K562 (cell line): ENCODE measurements around the gene RASSF1. TPM values are rescaled to one million over a fixed set of nuclear protein-coding genes. Genes with fewer than 3 reads are reported as not detected.

Experiments used
- EGR1 ChIP-seq: fragments of 450-650 bp; conservative IDR thresholded peaks from 2 replicates; pipeline ENCODE4 v1.6.1; 2017; ENCODE audit warnings: mild to moderate bottlenecking
- FUS ChIP-seq: fragments of 200-400 bp; formaldehyde crosslinking; optimal IDR thresholded peaks from 2 replicates; pipeline ENCODE3; 2017; ENCODE audit warnings: low read depth, low read length
- HDAC1 ChIP-seq, 2 experiments: fragments of 450-650 bp; IDR thresholded peaks; 2 replicates each; pipeline ENCODE4 v1.6.1; 2016 to 2017; ENCODE audit warnings: inconsistent platforms in 1 of 2, mild to moderate bottlenecking in 1 of 2, moderate library complexity in 1 of 2
- HNRNPLL ChIP-seq: fragments of 200-400 bp; formaldehyde crosslinking; IDR thresholded peaks from 2 replicates; pipeline ENCODE4 v1.6.1; 2017; ENCODE audit warnings: low read length, low read depth, mild to moderate bottlenecking; ENCODE audit not compliant: poor library complexity, severe bottlenecking
- JUND ChIP-seq, 2 experiments: IDR thresholded peaks; 2 replicates in 1 of 2; 3 replicates in 1 of 2; pipeline ENCODE4 v1.6.1; 2011; ENCODE audit warnings: borderline replicate concordance in 2 of 2, low read depth in 2 of 2, low read length in 2 of 2, improper control_type of control experiment in 1 of 2, missing biosample characterization in 1 of 2, missing genetic modification characterization in 1 of 2, missing genetic modification reagents in 1 of 2
- L3MBTL2 ChIP-seq: fragments of 450-650 bp; IDR thresholded peaks from 2 replicates; pipeline ENCODE4 v1.6.1; 2016; ENCODE audit warnings: mild to moderate bottlenecking, moderate library complexity
- MAZ ChIP-seq, 2 experiments: fragments of 450-650 bp in 1 of 2; sonication (generic) in 1 of 2; formaldehyde crosslinking; IDR thresholded peaks in 1 of 2; conservative IDR thresholded peaks in 1 of 2; 2 replicates each; pipeline versions ENCODE4 v1.4.0 to v1.5.0; 2020; ENCODE audit warnings: mild to moderate bottlenecking in 1 of 2, missing genetic modification reagents in 1 of 2
- MYBL2 ChIP-seq, 2 experiments: fragments of 450-650 bp in 1 of 2; sonication (generic) in 1 of 2; formaldehyde crosslinking in 1 of 2; IDR thresholded peaks; 2 replicates each; pipeline versions ENCODE4 v1.6.1 to v1.8.1; 2017 to 2022; ENCODE audit warnings: borderline replicate concordance in 1 of 2, inconsistent platforms in 1 of 2, low read depth in 1 of 2, mild to moderate bottlenecking in 1 of 2, missing genetic modification reagents in 1 of 2, moderate library complexity in 1 of 2
- MYC ChIP-seq, 2 experiments: fragments of 250-450 bp in 1 of 2; sonication (Bioruptor Pico) in 1 of 2; IDR thresholded peaks; 2 replicates each; pipeline versions ENCODE4 v1.5.1 to v1.6.1; 2012 to 2021; ENCODE audit warnings: low read depth in 2 of 2, borderline replicate concordance in 1 of 2, improper control_type of control experiment in 1 of 2, low read length in 1 of 2, mild to moderate bottlenecking in 1 of 2, moderate library complexity in 1 of 2
- PHF8 ChIP-seq: fragments of 200-600 bp; sonication (generic); IDR thresholded peaks from 2 replicates; pipeline ENCODE4 v1.6.1; 2012; ENCODE audit warnings: mixed run types, mild to moderate bottlenecking, inconsistent platforms, low read length, moderate library complexity, borderline replicate concordance
- SRF ChIP-seq, 2 experiments: fragments of 250-450, 450-650 bp in 1 of 2; sonication (Bioruptor Pico) in 1 of 2; sonication (generic) in 1 of 2; formaldehyde crosslinking; IDR thresholded peaks; 2 replicates each; pipeline versions ENCODE4 v1.5.0 to v1.5.1; 2020 to 2022; ENCODE audit warnings: mild to moderate bottlenecking in 1 of 2, missing genetic modification reagents in 1 of 2
- TBP ChIP-seq: optimal IDR thresholded peaks from 2 replicates; pipeline ENCODE3; 2011; ENCODE audit warnings: low read depth, low read length, improper control_type of control experiment
- polyA plus RNA-seq, 8 experiments: library from polyadenylated mRNA; depleted of rRNA in 4 of 8; stranded (reverse) in 5 of 8; unstranded in 3 of 8; fragments of >200 nt; fragmentation: Nextera tagmentation in 2 of 8; fragmentation: Illumina TruSeq in 1 of 8; extraction: Ambion mirVana in 2 of 8; extraction: Trizol in 1 of 8; gene quantifications; 2 replicates each; pipeline versions ENCODE4 v1.2.1 to v1.2.3, GENCODE V29; 2011 to 2014; ENCODE audit warnings: inconsistent platforms in 1 of 8, missing spikeins in 1 of 8
- total RNA-seq, 7 experiments: library from RNA; depleted of rRNA in 6 of 7; stranded (reverse); fragments of >200 nt in 6 of 7; fragmentation: Illumina TruSeq in 2 of 7; extraction: Trizol in 2 of 7; gene quantifications; 2 replicates each; pipeline versions ENCODE4 v1.2.1 to v1.2.3, GENCODE V29; 2011 to 2021; ENCODE audit warnings: low replicate concordance in 1 of 7
- TF ChIP-seq, protein P1 (sequence below): fragments of 450-650 bp; formaldehyde crosslinking; IDR thresholded peaks from 2 replicates; pipeline ENCODE4 v1.4.0; 2020; ENCODE audit warnings: mild to moderate bottlenecking, moderate library complexity
- TF ChIP-seq, protein P2 (sequence below): fragments of 450-650 bp; IDR thresholded peaks from 2 replicates; pipeline ENCODE4 v1.7.1; 2018; ENCODE audit warnings: mild to moderate bottlenecking, low read depth; ENCODE audit not compliant: partially characterized antibody
- TF ChIP-seq, protein P3 (sequence below): fragments of 450-650 bp; formaldehyde crosslinking; IDR thresholded peaks from 2 replicates; pipeline ENCODE4 v1.4.0; 2022; ENCODE audit warnings: mild to moderate bottlenecking, moderate library complexity
- TF ChIP-seq, protein P4 (sequence below): fragments of 450-650 bp; IDR thresholded peaks from 2 replicates; pipeline ENCODE4 v1.6.1; 2014; ENCODE audit warnings: low read depth, mild to moderate bottlenecking, moderate library complexity, borderline replicate concordance

The RASSF1 gene
- total and polyA plus RNA-seq, 9 of the 15 experiments (the other 6 are each of a cell fraction or from before 2014, with no cell fraction given) = 3.6 to 57.1 (median 24.6) TPM

DNA sequence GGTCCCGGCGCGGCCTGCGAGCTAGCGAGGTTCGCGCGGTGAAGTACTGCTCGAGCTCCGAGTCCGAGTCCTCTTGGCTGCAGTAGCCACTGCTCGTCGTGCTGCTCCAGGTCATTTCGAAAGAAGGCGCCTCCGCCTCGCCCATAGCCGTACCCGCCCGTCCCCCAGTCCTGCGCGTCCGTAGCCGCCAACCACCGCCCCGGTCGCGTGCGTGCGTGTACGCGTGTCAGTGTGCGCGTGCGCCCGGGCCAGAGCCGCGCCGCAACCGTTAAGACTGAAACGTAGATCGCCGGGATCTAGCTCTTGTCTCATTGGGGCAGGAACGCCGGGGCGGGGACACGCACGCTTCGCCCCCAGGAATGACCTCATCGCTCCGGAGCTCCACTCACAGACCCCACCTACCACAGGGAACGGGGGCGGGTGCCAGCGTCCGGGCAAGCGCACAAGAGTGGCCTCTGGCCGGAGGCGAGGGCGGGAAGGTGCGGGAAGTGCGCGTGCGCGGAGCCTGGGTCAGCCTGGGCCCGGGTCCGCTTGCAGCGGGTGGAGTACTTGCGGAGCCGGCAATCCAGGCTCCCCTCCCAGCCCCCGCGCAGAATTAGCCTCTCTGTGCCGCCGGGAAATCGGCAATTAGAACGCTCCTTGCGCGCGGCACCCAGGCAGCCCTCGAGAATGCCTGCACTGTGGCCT, 3.3 kb downstream of the RASSF1 start (continued):
- TF ChIP-seq PHF8 (peak; percentile 64; the same call in 1 of the 2 replicates), TBP (peak; percentile 43), MYC (IDR thresholded peaks at IDR 0.05; ENCODE audit: low read depth, low read length) (peak; percentile 92), MYC (CRISPR knock-in tag; IDR thresholded peaks at IDR 0.05; ENCODE audit: borderline replicate concordance, low read depth) (no peak), FUS (peak; percentile 14), MYBL2 (IDR thresholded peaks at IDR 0.05; ENCODE audit: low read depth) (peak; percentile 85), MYBL2 (CRISPR knock-in tag; IDR thresholded peaks at IDR 0.05; ENCODE audit: borderline replicate concordance) (no peak), HNRNPLL (peak; percentile 55), JUND (IDR thresholded peaks at IDR 0.05; ENCODE audit: borderline replicate concordance, low read depth, low read length) (peak; percentile 93), JUND (tag; IDR thresholded peaks at IDR 0.05; ENCODE audit: borderline replicate concordance, low read depth, low read length) (peak; percentile 86; the same call in 1 of the 3 replicates), EGR1 (peak; percentile 95), HDAC1 (IDR thresholded peaks at IDR 0.05) (peak in 1 of 2 experiments; percentile 86; a peak in 2 of 4 replicates), SRF (CRISPR knock-in tag; IDR thresholded peaks at IDR 0.05) (peak in 1 of 2 experiments; percentile 51; a peak in 1 of 4 replicates), MAZ (CRISPR knock-in tag; conservative IDR thresholded peaks at IDR 0.05 in 1 of 2, IDR thresholded peaks at IDR 0.05 in 1 of 2) (peak in 1 of 2 experiments; percentile 69), L3MBTL2 (peak; percentile 82)
- TF ChIP-seq, protein P1, sequence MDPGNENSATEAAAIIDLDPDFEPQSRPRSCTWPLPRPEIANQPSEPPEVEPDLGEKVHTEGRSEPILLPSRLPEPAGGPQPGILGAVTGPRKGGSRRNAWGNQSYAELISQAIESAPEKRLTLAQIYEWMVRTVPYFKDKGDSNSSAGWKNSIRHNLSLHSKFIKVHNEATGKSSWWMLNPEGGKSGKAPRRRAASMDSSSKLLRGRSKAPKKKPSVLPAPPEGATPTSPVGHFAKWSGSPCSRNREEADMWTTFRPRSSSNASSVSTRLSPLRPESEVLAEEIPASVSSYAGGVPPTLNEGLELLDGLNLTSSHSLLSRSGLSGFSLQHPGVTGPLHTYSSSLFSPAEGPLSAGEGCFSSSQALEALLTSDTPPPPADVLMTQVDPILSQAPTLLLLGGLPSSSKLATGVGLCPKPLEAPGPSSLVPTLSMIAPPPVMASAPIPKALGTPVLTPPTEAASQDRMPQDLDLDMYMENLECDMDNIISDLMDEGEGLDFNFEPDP (CRISPR knock-in tag) = no peak
- TF ChIP-seq, protein P2, sequence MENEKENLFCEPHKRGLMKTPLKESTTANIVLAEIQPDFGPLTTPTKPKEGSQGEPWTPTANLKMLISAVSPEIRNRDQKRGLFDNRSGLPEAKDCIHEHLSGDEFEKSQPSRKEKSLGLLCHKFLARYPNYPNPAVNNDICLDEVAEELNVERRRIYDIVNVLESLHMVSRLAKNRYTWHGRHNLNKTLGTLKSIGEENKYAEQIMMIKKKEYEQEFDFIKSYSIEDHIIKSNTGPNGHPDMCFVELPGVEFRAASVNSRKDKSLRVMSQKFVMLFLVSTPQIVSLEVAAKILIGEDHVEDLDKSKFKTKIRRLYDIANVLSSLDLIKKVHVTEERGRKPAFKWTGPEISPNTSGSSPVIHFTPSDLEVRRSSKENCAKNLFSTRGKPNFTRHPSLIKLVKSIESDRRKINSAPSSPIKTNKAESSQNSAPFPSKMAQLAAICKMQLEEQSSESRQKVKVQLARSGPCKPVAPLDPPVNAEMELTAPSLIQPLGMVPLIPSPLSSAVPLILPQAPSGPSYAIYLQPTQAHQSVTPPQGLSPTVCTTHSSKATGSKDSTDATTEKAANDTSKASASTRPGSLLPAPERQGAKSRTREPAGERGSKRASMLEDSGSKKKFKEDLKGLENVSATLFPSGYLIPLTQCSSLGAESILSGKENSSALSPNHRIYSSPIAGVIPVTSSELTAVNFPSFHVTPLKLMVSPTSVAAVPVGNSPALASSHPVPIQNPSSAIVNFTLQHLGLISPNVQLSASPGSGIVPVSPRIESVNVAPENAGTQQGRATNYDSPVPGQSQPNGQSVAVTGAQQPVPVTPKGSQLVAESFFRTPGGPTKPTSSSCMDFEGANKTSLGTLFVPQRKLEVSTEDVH = peak; percentile 22
- TF ChIP-seq, protein P3, sequence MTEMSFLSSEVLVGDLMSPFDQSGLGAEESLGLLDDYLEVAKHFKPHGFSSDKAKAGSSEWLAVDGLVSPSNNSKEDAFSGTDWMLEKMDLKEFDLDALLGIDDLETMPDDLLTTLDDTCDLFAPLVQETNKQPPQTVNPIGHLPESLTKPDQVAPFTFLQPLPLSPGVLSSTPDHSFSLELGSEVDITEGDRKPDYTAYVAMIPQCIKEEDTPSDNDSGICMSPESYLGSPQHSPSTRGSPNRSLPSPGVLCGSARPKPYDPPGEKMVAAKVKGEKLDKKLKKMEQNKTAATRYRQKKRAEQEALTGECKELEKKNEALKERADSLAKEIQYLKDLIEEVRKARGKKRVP = no peak
- TF ChIP-seq, protein P4, sequence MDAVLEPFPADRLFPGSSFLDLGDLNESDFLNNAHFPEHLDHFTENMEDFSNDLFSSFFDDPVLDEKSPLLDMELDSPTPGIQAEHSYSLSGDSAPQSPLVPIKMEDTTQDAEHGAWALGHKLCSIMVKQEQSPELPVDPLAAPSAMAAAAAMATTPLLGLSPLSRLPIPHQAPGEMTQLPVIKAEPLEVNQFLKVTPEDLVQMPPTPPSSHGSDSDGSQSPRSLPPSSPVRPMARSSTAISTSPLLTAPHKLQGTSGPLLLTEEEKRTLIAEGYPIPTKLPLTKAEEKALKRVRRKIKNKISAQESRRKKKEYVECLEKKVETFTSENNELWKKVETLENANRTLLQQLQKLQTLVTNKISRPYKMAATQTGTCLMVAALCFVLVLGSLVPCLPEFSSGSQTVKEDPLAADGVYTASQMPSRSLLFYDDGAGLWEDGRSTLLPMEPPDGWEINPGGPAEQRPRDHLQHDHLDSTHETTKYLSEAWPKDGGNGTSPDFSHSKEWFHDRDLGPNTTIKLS = peak; percentile 82; the same call in 1 of the 2 replicates
